Measurements from ENCODE around the gene DMXL2. TPM values are rescaled to one million over a fixed set of nuclear protein-coding genes. Genes with fewer than 3 reads are reported as not detected.
"Not testable (repeated sequence)": the region's sequence is repeated elsewhere in the genome, so short reads cannot be mapped to it uniquely, and the experiment has no call there.

The DMXL2 gene
- total and polyA plus RNA-seq, 7 experiments from 2014 or later, result 1.1 to 58.3 (median 7.0) TPM

- H3K4me1 ChIP-seq (ENCODE audit: control insufficient read depth in 2 of 2, insufficient read depth in 2 of 2, low read length in 2 of 2); POLR2A ChIA-PET; intact Hi-C loops (cut with micrococcal nuclease); H3K36me3 ChIP-seq (ENCODE audit: control insufficient read depth in 2 of 3, insufficient read depth in 3 of 3, low read length in 3 of 3); DNase-seq; H3K27ac ChIP-seq (ENCODE audit: low read depth, low read length); H3K4me3 ChIP-seq (ENCODE audit: low read length); ATAC-seq; H3K27me3 ChIP-seq (ENCODE audit: control insufficient read depth in 2 of 2, insufficient read depth in 2 of 2, low read length in 2 of 2); H3K27me3 Mint-ChIP-seq; CTCF ChIA-PET; H3K9me3 ChIP-seq (ENCODE audit: control insufficient read depth in 2 of 3, low read length in 3 of 3); H3K4me1 Mint-ChIP-seq: not testable (repeated sequence)
- H3K36me3 Mint-ChIP-seq, result peaks cover 0 to 30% (median 14%) of the 10 kb centered on the region in 5 donors
- peaks cover 0 to 21% (median 12%) of the 10 kb centered on the region in 11 donors for H3K9me3 Mint-ChIP-seq
- peak overlapping the region in 1 of 9 donors; percentile 4 for H3K27ac Mint-ChIP-seq
- peak overlapping the region in 1 of 10 donors; percentile 34 for H3K4me3 Mint-ChIP-seq
These were observed 49.2 kb downstream of the DMXL2 start for GRCh38 chr15:51573352-51573751.

GRCh38 chr15:51568939-51569784, 53.4 kb downstream of the DMXL2 start:
- CTCF ChIA-PET, result not testable (repeated sequence)

GRCh38 chr15:51561271-51561670, 61.3 kb downstream of the DMXL2 start:
- DNase-seq (no peak), ATAC-seq (no peak)
- H3K27ac ChIP-seq (ENCODE audit: low read depth, low read length), result no peak overlapping the region
- ChIA-PET CTCF (no interaction called here), POLR2A (no interaction called here)
- intact Hi-C loops (cut with micrococcal nuclease), result no loop called here
- H3K9me3 ChIP-seq (ENCODE audit: control insufficient read depth in 2 of 3, low read length in 3 of 3), result no peaks in the 10 kb centered on the region
- Mint-ChIP-seq H3K4me1 (peaks cover 0 to 1% (median 0%) of the 10 kb centered on the region in 7 donors), H3K27me3 (peaks cover 0 to 4% (median 0%) of the 10 kb centered on the region in 5 donors), H3K4me3 (no peak overlapping the region), H3K9me3 (peaks cover 0 to 2% (median 0%) of the 10 kb centered on the region in 11 donors), H3K27ac (no peak overlapping the region), H3K36me3 (peaks cover 0 to 7% (median 0%) of the 10 kb centered on the region in 5 donors)
- H3K4me1 ChIP-seq (ENCODE audit: control insufficient read depth in 2 of 2, insufficient read depth in 2 of 2, low read length in 2 of 2), result no peaks in the 10 kb centered on the region
- no peak overlapping the region for H3K4me3 ChIP-seq (ENCODE audit: low read length)
- no peaks in the 10 kb centered on the region for H3K36me3 ChIP-seq (ENCODE audit: control insufficient read depth in 2 of 3, insufficient read depth in 3 of 3, low read length in 3 of 3)
- no peaks in the 10 kb centered on the region for H3K27me3 ChIP-seq (ENCODE audit: control insufficient read depth in 2 of 2, insufficient read depth in 2 of 2, low read length in 2 of 2)

More at GRCh38 chr15:51568939-51569784, 53.4 kb downstream of the DMXL2 start:
- H3K4me1 Mint-ChIP-seq; ATAC-seq; H3K27ac ChIP-seq (ENCODE audit: low read depth, low read length); H3K9me3 ChIP-seq (ENCODE audit: control insufficient read depth in 2 of 3, low read length in 3 of 3); intact Hi-C loops (cut with micrococcal nuclease); POLR2A ChIA-PET; H3K36me3 ChIP-seq (ENCODE audit: control insufficient read depth in 2 of 3, insufficient read depth in 3 of 3, low read length in 3 of 3); H3K27me3 ChIP-seq (ENCODE audit: control insufficient read depth in 2 of 2, insufficient read depth in 2 of 2, low read length in 2 of 2); H3K27me3 Mint-ChIP-seq; H3K4me3 Mint-ChIP-seq; H3K27ac Mint-ChIP-seq; DNase-seq; H3K4me3 ChIP-seq (ENCODE audit: low read length); H3K4me1 ChIP-seq (ENCODE audit: control insufficient read depth in 2 of 2, insufficient read depth in 2 of 2, low read length in 2 of 2): not testable (repeated sequence)
- peaks cover 0 to 35% (median 20%) of the 10 kb centered on the region in 5 donors for H3K36me3 Mint-ChIP-seq
- peaks cover 0 to 21% (median 12%) of the 10 kb centered on the region in 11 donors for H3K9me3 Mint-ChIP-seq

- Mint-ChIP-seq H3K4me1 (peaks cover 0 to 1% (median 0%) of the 10 kb centered on the region in 7 donors), H3K4me3 (no peak overlapping the region), H3K9me3 (no peaks in the 10 kb centered on the region), H3K27me3 (no peaks in the 10 kb centered on the region), H3K27ac (no peak overlapping the region), H3K36me3 (peaks cover 0 to 7% (median 0%) of the 10 kb centered on the region in 5 donors)
- no peaks in the 10 kb centered on the region for H3K27me3 ChIP-seq (ENCODE audit: control insufficient read depth in 2 of 2, insufficient read depth in 2 of 2, low read length in 2 of 2)
- no peaks in the 10 kb centered on the region for H3K36me3 ChIP-seq (ENCODE audit: control insufficient read depth in 2 of 3, insufficient read depth in 3 of 3, low read length in 3 of 3)
- no peak for DNase-seq
- H3K27ac ChIP-seq (ENCODE audit: low read depth, low read length), result no peak overlapping the region
- ChIA-PET CTCF (no interaction called here), POLR2A (no interaction called here)
- no peak overlapping the region for H3K4me3 ChIP-seq (ENCODE audit: low read length)
- no peaks in the 10 kb centered on the region for H3K4me1 ChIP-seq (ENCODE audit: control insufficient read depth in 2 of 2, insufficient read depth in 2 of 2, low read length in 2 of 2)
- no peak for ATAC-seq
- intact Hi-C loops (cut with micrococcal nuclease), result no loop called here
- no peaks in the 10 kb centered on the region for H3K9me3 ChIP-seq (ENCODE audit: control insufficient read depth in 2 of 3, low read length in 3 of 3)
These were observed 63.7 kb downstream of the DMXL2 start for GRCh38 chr15:51558876-51559275.

GRCh38 chr15:51558411-51558810, 64.2 kb downstream of the DMXL2 start:
- H3K4me1 ChIP-seq (ENCODE audit: control insufficient read depth in 2 of 2, insufficient read depth in 2 of 2, low read length in 2 of 2), result no peaks in the 10 kb centered on the region
- H3K9me3 ChIP-seq (ENCODE audit: control insufficient read depth in 2 of 3, low read length in 3 of 3), result no peaks in the 10 kb centered on the region
- DNase-seq (no peak), ATAC-seq (peak; percentile 31)
- no peaks in the 10 kb centered on the region for H3K36me3 ChIP-seq (ENCODE audit: control insufficient read depth in 2 of 3, insufficient read depth in 3 of 3, low read length in 3 of 3)
- H3K4me3 ChIP-seq (ENCODE audit: low read length), result no peak overlapping the region
- Mint-ChIP-seq H3K27me3 (no peaks in the 10 kb centered on the region), H3K27ac (no peak overlapping the region), H3K9me3 (peaks cover 0 to 1% (median 0%) of the 10 kb centered on the region in 11 donors), H3K4me3 (no peak overlapping the region), H3K36me3 (peaks cover 0 to 7% (median 0%) of the 10 kb centered on the region in 5 donors), H3K4me1 (peaks cover 0 to 1% (median 0%) of the 10 kb centered on the region in 7 donors)
- no peaks in the 10 kb centered on the region for H3K27me3 ChIP-seq (ENCODE audit: control insufficient read depth in 2 of 2, insufficient read depth in 2 of 2, low read length in 2 of 2)
- intact Hi-C loops (cut with micrococcal nuclease), result no loop called here
- ChIA-PET CTCF (no interaction called here), POLR2A (no interaction called here)
- H3K27ac ChIP-seq (ENCODE audit: low read depth, low read length), result no peak overlapping the region

GRCh38 chr15:51550841-51551240, 71.7 kb downstream of the DMXL2 start:
- H3K27me3 ChIP-seq (ENCODE audit: control insufficient read depth in 2 of 2, insufficient read depth in 2 of 2, low read length in 2 of 2), result no peaks in the 10 kb centered on the region
- Mint-ChIP-seq H3K9me3 (peaks cover 0 to 1% (median 0%) of the 10 kb centered on the region in 11 donors), H3K27me3 (peaks cover 0 to 12% (median 0%) of the 10 kb centered on the region in 5 donors), H3K27ac (no peak overlapping the region), H3K4me1 (no peaks in the 10 kb centered on the region), H3K36me3 (peaks cover 0 to 5% (median 0%) of the 10 kb centered on the region in 5 donors), H3K4me3 (no peak overlapping the region)
- ATAC-seq, result no peak
- no peak overlapping the region for H3K27ac ChIP-seq (ENCODE audit: low read depth, low read length)
- H3K4me1 ChIP-seq (ENCODE audit: control insufficient read depth in 2 of 2, insufficient read depth in 2 of 2, low read length in 2 of 2), result no peaks in the 10 kb centered on the region
- POLR2A ChIA-PET, result no interaction called here
- CTCF ChIA-PET, result no interaction called here
- no peak for DNase-seq
- no peaks in the 10 kb centered on the region for H3K9me3 ChIP-seq (ENCODE audit: control insufficient read depth in 2 of 3, low read length in 3 of 3)
- H3K36me3 ChIP-seq (ENCODE audit: control insufficient read depth in 2 of 3, insufficient read depth in 3 of 3, low read length in 3 of 3), result no peaks in the 10 kb centered on the region
- intact Hi-C loops (cut with micrococcal nuclease), result no loop called here
- no peak overlapping the region for H3K4me3 ChIP-seq (ENCODE audit: low read length)

GRCh38 chr15:51547656-51548055, 74.9 kb downstream of the DMXL2 start:
- H3K27ac ChIP-seq (ENCODE audit: low read depth, low read length), result no peak overlapping the region
- H3K27me3 ChIP-seq (ENCODE audit: control insufficient read depth in 2 of 2, insufficient read depth in 2 of 2, low read length in 2 of 2), result no peaks in the 10 kb centered on the region
- DNase-seq (no peak), ATAC-seq (no peak)
- Mint-ChIP-seq H3K36me3 (peaks cover 0 to 4% (median 1%) of the 10 kb centered on the region in 5 donors), H3K27me3 (peaks cover 0 to 11% (median 0%) of the 10 kb centered on the region in 5 donors), H3K4me3 (no peak overlapping the region), H3K4me1 (no peaks in the 10 kb centered on the region), H3K27ac (no peak overlapping the region), H3K9me3 (no peaks in the 10 kb centered on the region)
- no peaks in the 10 kb centered on the region for H3K4me1 ChIP-seq (ENCODE audit: control insufficient read depth in 2 of 2, insufficient read depth in 2 of 2, low read length in 2 of 2)
- H3K9me3 ChIP-seq (ENCODE audit: control insufficient read depth in 2 of 3, low read length in 3 of 3), result no peaks in the 10 kb centered on the region
- ChIA-PET POLR2A (no interaction called here), CTCF (no interaction called here)
- intact Hi-C loops (cut with micrococcal nuclease), result no loop called here
- H3K36me3 ChIP-seq (ENCODE audit: control insufficient read depth in 2 of 3, insufficient read depth in 3 of 3, low read length in 3 of 3), result no peaks in the 10 kb centered on the region
- H3K4me3 ChIP-seq (ENCODE audit: low read length), result no peak overlapping the region

Measured in naive thymus-derived CD4-positive, alpha-beta T cell (primary cell).